ENCODE measurements around the gene OSBP2.

The OSBP2 gene

GRCh38 chr22:30795118-30795517 is 100.4 kb downstream of the OSBP2 start:
- no peak for DNase-seq
- H4K91ac ChIP-seq (ENCODE audit: low read length) = no peak overlapping the region

GRCh38 chr22:30801695-30802094 is 107.0 kb downstream of the OSBP2 start:
- Histone ChIP-seq H3K27me3 (ENCODE audit: control insufficient read depth in 1 of 2, insufficient read depth in 1 of 2, low read length in 2 of 2) (peaks cover 22 to 45% of the 10 kb centered on the region in 2 experiments), H2AK5ac (ENCODE audit: low read length, severe bottlenecking) (no peak overlapping the region), H4K8ac (ENCODE audit: low read length) (no peak overlapping the region), H3K4me2 (ENCODE audit: low read length, poor library complexity, severe bottlenecking) (no peak overlapping the region), H3K4ac (ENCODE audit: low read depth in 1 of 2, low read length in 2 of 2) (no peak overlapping the region), H3K23ac (ENCODE audit: low read length in 2 of 2) (no peak overlapping the region), H3K9me3 (ENCODE audit: control insufficient read depth, low read length) (no peaks in the 10 kb centered on the region), H3K4me1 (ENCODE audit: control insufficient read depth, insufficient read depth, low read depth, low read length) (peaks cover 17% of the 10 kb centered on the region), H3K4me3 (ENCODE audit: insufficient read depth in 1 of 2, low read depth in 1 of 2, low read length in 2 of 2) (peak overlapping the region in 1 of 2 experiments; percentile 74), H3K18ac (ENCODE audit: low read depth in 1 of 2, low read length in 2 of 2) (no peak overlapping the region), H2BK5ac (ENCODE audit: low read depth, low read length, poor library complexity, severe bottlenecking) (no peak overlapping the region), H3K9ac (ENCODE audit: low read length) (no peak overlapping the region), H2BK120ac (ENCODE audit: low read depth, low read length) (no peak overlapping the region), H2BK12ac (ENCODE audit: low read length in 2 of 2) (no peak overlapping the region), H2BK15ac (ENCODE audit: low read depth, poor library complexity, severe bottlenecking) (no peak overlapping the region), H3K14ac (ENCODE audit: low read length in 2 of 2) (no peak overlapping the region), H3K27ac (ENCODE audit: low read length, poor library complexity, severe bottlenecking) (no peak overlapping the region), H3K36me3 (ENCODE audit: control insufficient read depth in 1 of 2, insufficient read depth in 2 of 2, low read depth in 1 of 2, low read length in 2 of 2) (no peaks in the 10 kb centered on the region), H4K91ac (ENCODE audit: low read length) (no peak overlapping the region), H3K79me1 (replicated peaks; ENCODE audit: low read length, poor library complexity, severe bottlenecking) (no peaks in the 10 kb centered on the region), H2AFZ (ENCODE audit: low read depth, low read length) (no peak overlapping the region)
- 67% methylated on average over 2 of the region's 3 CpGs for WGBS
- no peak for DNase-seq

More at GRCh38 chr22:30795118-30795517, 100.4 kb downstream of the OSBP2 start:
- H2BK5ac ChIP-seq (ENCODE audit: low read depth, low read length, poor library complexity, severe bottlenecking) = no peak overlapping the region
- no peak overlapping the region for H3K4ac ChIP-seq (ENCODE audit: low read depth in 1 of 2, low read length in 2 of 2)
- H2BK120ac ChIP-seq (ENCODE audit: low read depth, low read length) = no peak overlapping the region
- H2BK12ac ChIP-seq (ENCODE audit: low read length in 2 of 2) = no peak overlapping the region
- H3K4me2 ChIP-seq (ENCODE audit: low read length, poor library complexity, severe bottlenecking) = no peak overlapping the region
- H3K9me3 ChIP-seq (ENCODE audit: control insufficient read depth, low read length) = no peaks in the 10 kb centered on the region
- no peak overlapping the region for H3K9ac ChIP-seq (ENCODE audit: low read length)
- peaks cover 9 to 10% of the 10 kb centered on the region in 2 experiments for H3K27me3 ChIP-seq (ENCODE audit: control insufficient read depth in 1 of 2, insufficient read depth in 1 of 2, low read length in 2 of 2)
- no peaks in the 10 kb centered on the region for H3K79me1 ChIP-seq (replicated peaks; ENCODE audit: low read length, poor library complexity, severe bottlenecking)
- no peak overlapping the region for H2BK15ac ChIP-seq (ENCODE audit: low read depth, poor library complexity, severe bottlenecking)
- H3K4me1 ChIP-seq (ENCODE audit: control insufficient read depth, insufficient read depth, low read depth, low read length) = no peaks in the 10 kb centered on the region
- no peak overlapping the region for H3K18ac ChIP-seq (ENCODE audit: low read depth in 1 of 2, low read length in 2 of 2)
- H3K14ac ChIP-seq (ENCODE audit: low read length in 2 of 2) = no peak overlapping the region
- no peaks in the 10 kb centered on the region for H3K36me3 ChIP-seq (ENCODE audit: control insufficient read depth in 1 of 2, insufficient read depth in 2 of 2, low read depth in 1 of 2, low read length in 2 of 2)
- no peak overlapping the region for H3K23ac ChIP-seq (ENCODE audit: low read length in 2 of 2)
- 12% methylated on average over 1 of the region's 2 CpGs for WGBS
- no peak overlapping the region for H3K4me3 ChIP-seq (ENCODE audit: insufficient read depth in 1 of 2, low read depth in 1 of 2, low read length in 2 of 2)
- no peak overlapping the region for H4K8ac ChIP-seq (ENCODE audit: low read length)
- H2AFZ ChIP-seq (ENCODE audit: low read depth, low read length) = no peak overlapping the region
- no peak overlapping the region for H3K27ac ChIP-seq (ENCODE audit: low read length, poor library complexity, severe bottlenecking)
- H2AK5ac ChIP-seq (ENCODE audit: low read length, severe bottlenecking) = no peak overlapping the region

- Histone ChIP-seq H3K9me3 (ENCODE audit: control insufficient read depth, low read length) (no peaks in the 10 kb centered on the region), H2BK120ac (ENCODE audit: low read depth, low read length) (no peak overlapping the region), H2BK12ac (ENCODE audit: low read length in 2 of 2) (no peak overlapping the region), H2BK5ac (ENCODE audit: low read depth, low read length, poor library complexity, severe bottlenecking) (no peak overlapping the region), H3K4me2 (ENCODE audit: low read length, poor library complexity, severe bottlenecking) (peak overlapping the region; percentile 85), H3K4me3 (ENCODE audit: insufficient read depth in 1 of 2, low read depth in 1 of 2, low read length in 2 of 2) (peak overlapping the region in 1 of 2 experiments; percentile 74), H3K36me3 (ENCODE audit: control insufficient read depth in 1 of 2, insufficient read depth in 2 of 2, low read depth in 1 of 2, low read length in 2 of 2) (no peaks in the 10 kb centered on the region), H2AFZ (ENCODE audit: low read depth, low read length) (no peak overlapping the region), H4K8ac (ENCODE audit: low read length) (no peak overlapping the region), H4K91ac (ENCODE audit: low read length) (no peak overlapping the region), H3K14ac (ENCODE audit: low read length in 2 of 2) (no peak overlapping the region), H3K23ac (ENCODE audit: low read length in 2 of 2) (no peak overlapping the region), H3K9ac (ENCODE audit: low read length) (no peak overlapping the region), H2AK5ac (ENCODE audit: low read length, severe bottlenecking) (no peak overlapping the region), H3K27ac (ENCODE audit: low read length, poor library complexity, severe bottlenecking) (no peak overlapping the region), H3K79me1 (replicated peaks; ENCODE audit: low read length, poor library complexity, severe bottlenecking) (no peaks in the 10 kb centered on the region), H3K27me3 (ENCODE audit: control insufficient read depth in 1 of 2, insufficient read depth in 1 of 2, low read length in 2 of 2) (peaks cover 22 to 50% of the 10 kb centered on the region in 2 experiments), H3K18ac (ENCODE audit: low read depth in 1 of 2, low read length in 2 of 2) (no peak overlapping the region), H3K4me1 (ENCODE audit: control insufficient read depth, insufficient read depth, low read depth, low read length) (peaks cover 17% of the 10 kb centered on the region), H2BK15ac (ENCODE audit: low read depth, poor library complexity, severe bottlenecking) (no peak overlapping the region), H3K4ac (ENCODE audit: low read depth in 1 of 2, low read length in 2 of 2) (no peak overlapping the region)
- DNase-seq = peak; percentile 92
- 5% methylated on average over 70 of the region's 85 CpGs for WGBS
These were observed 107.8 kb downstream of the OSBP2 start for GRCh38 chr22:30802202-30803166.

GRCh38 chr22:30803679-30804078 is 109.0 kb downstream of the OSBP2 start:
- Histone ChIP-seq H3K27ac (ENCODE audit: low read length, poor library complexity, severe bottlenecking) (no peak overlapping the region), H3K4me2 (ENCODE audit: low read length, poor library complexity, severe bottlenecking) (no peak overlapping the region), H3K36me3 (ENCODE audit: control insufficient read depth in 1 of 2, insufficient read depth in 2 of 2, low read depth in 1 of 2, low read length in 2 of 2) (no peaks in the 10 kb centered on the region), H3K14ac (ENCODE audit: low read length in 2 of 2) (no peak overlapping the region), H2AK5ac (ENCODE audit: low read length, severe bottlenecking) (no peak overlapping the region), H3K9ac (ENCODE audit: low read length) (no peak overlapping the region), H2BK12ac (ENCODE audit: low read length in 2 of 2) (no peak overlapping the region), H2BK5ac (ENCODE audit: low read depth, low read length, poor library complexity, severe bottlenecking) (no peak overlapping the region), H3K4me3 (ENCODE audit: insufficient read depth in 1 of 2, low read depth in 1 of 2, low read length in 2 of 2) (no peak overlapping the region), H3K4me1 (ENCODE audit: control insufficient read depth, insufficient read depth, low read depth, low read length) (peaks cover 17% of the 10 kb centered on the region), H3K23ac (ENCODE audit: low read length in 2 of 2) (no peak overlapping the region), H2BK15ac (ENCODE audit: low read depth, poor library complexity, severe bottlenecking) (peak overlapping the region; percentile 30), H3K9me3 (ENCODE audit: control insufficient read depth, low read length) (no peaks in the 10 kb centered on the region), H3K4ac (ENCODE audit: low read depth in 1 of 2, low read length in 2 of 2) (no peak overlapping the region), H3K27me3 (ENCODE audit: control insufficient read depth in 1 of 2, insufficient read depth in 1 of 2, low read length in 2 of 2) (peaks cover 22 to 51% of the 10 kb centered on the region in 2 experiments), H2AFZ (ENCODE audit: low read depth, low read length) (no peak overlapping the region), H4K91ac (ENCODE audit: low read length) (no peak overlapping the region), H3K79me1 (replicated peaks; ENCODE audit: low read length, poor library complexity, severe bottlenecking) (no peaks in the 10 kb centered on the region), H2BK120ac (ENCODE audit: low read depth, low read length) (no peak overlapping the region), H4K8ac (ENCODE audit: low read length) (no peak overlapping the region), H3K18ac (ENCODE audit: low read depth in 1 of 2, low read length in 2 of 2) (no peak overlapping the region)
- DNase-seq = no peak
- 77% methylated on average over 5 of the region's 5 CpGs for WGBS
